Femur (tissue), 1 donor: ENCODE measurements around the gene CCDC28A.

Experiments used
- DNase-seq: peaks from one replicate; pipeline ENCODE4 v3.0.0-alpha.2; 2017

The CCDC28A gene

DNA sequence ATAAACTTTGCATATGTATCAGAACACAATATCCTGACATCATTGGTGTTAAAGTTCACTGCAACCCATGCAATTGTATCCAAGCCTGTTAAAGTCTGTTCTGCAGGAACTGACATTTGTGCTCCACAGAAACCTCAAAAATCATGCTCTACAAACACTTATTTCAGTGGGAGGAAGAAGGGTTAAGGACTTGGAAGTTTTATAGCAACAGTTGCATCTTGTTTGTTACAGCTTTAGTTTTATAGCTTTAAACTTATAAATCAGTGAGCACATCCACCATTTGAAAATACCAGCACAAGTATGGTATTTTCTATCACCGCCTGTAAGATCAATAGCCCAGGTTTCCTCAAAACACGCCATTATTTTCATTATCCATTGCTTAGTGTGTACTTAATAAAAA is 23.2 kb downstream of the CCDC28A start:
- DNase-seq: no peak

DNA sequence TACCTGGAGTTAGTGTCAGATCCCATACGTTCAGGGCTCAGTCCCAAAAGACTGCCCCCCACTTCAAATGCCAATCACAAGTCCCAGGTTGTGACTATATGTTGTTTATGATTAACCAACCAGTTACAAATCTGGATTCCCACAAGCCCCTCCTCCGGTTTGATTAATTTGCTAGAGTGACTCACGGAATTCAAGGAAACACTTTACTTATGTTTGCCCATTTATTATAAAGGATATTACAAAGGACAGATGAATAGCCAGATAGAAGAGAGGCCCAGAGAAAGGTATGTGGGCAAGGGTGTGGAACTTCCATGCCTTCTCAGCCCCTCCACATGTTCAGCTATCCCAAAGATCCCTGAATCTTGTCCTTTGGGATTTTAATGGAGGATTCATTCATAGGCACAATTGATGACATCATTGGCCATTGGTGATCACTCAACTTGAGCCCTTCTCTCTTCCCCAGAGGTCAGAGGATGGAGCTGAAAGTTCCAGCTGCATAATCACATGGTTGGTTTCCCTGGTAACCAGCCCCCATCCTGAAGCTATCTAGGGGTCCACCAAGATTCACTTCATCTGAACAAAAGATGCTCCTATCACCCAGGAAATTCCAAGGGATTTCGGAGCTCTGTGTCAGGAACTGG is 24.4 kb downstream of the CCDC28A start:
- no peak for DNase-seq

- DNase-seq: no peak
These were observed 27.0 kb downstream of the CCDC28A start for GRCh38 chr6:138800377-138801150.

DNA sequence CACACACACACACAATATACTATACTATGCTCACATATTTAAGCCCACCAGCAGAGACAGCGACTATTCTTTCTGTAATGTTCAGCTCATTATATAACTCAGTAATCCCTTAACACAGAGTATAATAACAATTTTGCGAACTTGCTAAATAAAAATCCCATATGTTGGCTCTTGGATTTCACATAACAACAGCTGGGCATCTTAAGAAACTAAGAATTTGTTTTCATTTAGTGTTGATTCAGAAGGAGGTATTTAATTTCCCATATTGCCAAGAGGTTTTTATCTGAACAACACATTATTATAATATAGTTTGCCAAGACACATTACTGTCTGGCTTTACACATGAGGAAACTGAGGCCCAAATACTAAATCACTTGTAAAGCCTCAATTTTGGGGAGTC is 29.8 kb downstream of the CCDC28A start:
- DNase-seq: no peak

GRCh38 chr6:138803861-138804260 is 30.3 kb downstream of the CCDC28A start:
- DNase-seq: no peak

- peak; percentile 87 for DNase-seq
These were observed 31.6 kb downstream of the CCDC28A start for GRCh38 chr6:138805016-138805765.

DNA sequence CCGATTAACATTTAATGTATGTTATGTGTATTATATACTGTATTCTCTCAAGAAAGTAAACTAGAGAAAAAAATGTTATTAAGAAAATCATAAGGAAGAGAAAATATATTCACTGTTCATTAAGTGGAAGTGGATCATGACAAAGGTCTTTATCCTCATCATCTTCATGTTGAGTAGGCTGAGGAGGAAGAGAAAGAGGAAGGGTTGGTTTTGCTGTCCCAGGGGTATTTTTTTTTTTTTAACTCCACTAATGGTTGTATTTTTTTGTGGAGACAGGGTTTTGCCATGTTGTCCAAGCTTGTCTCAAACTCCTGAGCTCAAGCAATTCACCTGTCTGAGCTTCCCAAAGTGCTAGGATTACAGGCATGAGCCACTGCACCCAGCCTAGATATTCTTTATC is 33.3 kb downstream of the CCDC28A start:
- no peak for DNase-seq

- DNase-seq: no peak
These were observed 36.1 kb downstream of the CCDC28A start for GRCh38 chr6:138809677-138810076.

DNA sequence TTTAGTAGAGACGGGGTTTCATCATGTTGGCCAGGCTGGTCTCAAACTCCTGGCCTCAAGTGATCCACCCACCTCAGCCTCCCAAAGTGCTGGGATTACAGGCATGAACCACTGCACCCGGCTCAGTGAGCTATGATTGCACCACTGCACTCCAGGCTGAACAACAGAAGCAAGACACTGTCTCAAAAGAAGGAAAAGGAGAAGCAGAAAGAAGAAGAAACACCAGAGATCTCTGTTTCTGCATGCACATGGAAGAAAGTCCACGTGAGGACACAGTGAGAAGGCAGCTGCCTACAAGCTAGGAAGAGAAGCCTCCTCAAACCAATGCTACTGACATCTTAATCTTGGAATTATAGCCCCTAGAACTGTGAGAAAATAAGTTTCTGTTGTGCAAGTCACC is 38.3 kb downstream of the CCDC28A start:
- DNase-seq: no peak

- no peak for DNase-seq
These were observed 40.7 kb downstream of the CCDC28A start for GRCh38 chr6:138814179-138814834.

GRCh38 chr6:138815221-138815620 is 41.7 kb downstream of the CCDC28A start:
- no peak for DNase-seq

DNA sequence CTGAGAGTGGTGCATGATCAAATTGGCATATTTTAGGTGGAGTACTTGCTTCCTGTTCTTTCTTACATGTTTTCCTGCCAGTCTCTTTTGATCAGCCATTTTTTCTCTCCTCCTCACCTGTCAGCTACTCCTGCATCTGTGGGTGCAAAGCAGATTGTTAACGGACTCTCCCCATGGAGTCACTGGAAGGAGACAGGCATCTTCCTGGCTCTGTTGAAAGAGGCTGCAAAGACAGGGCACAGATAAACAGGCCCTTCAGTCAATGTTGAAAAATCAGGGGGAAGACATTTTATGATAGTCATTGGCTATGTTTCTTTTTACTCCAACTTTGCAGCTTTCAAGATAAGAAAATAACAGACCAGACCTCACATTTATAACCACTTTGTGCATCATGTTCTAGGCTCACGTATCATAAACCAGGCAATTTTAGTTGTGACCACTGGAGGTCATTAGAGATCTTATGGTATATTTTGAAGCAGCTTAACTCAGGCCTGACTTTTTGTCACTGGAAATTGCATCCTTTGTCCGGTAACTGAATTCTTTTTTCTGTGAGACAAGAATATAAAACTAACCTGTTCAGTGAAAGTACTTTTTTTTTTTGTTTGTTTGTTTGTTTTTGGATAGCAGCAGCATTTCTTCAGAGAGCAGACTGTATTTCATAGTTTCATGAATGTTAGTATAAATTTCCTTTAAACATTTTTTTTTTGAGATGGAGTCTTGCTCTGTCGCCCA is 42.4 kb downstream of the CCDC28A start:
- DNase-seq: no peak

DNA sequence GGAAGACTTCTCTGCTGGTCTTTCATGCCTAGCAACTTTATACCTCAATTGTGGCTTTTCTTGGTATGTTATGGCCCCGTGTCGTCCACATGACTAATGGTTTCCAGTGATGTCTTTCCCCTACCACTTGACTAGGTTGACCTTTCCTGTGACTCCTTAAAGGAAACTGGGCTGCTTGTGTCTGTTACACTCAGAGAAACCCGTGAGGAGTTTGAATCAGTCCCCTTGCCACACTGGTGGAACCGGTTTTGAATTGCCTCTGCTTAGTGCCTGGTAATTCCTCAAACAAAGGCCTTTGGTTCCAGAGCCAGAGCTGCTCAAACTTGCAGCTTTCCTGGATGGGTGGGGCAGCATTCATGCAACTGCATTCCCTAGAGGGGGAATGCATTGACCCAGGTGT is 44.2 kb downstream of the CCDC28A start:
- no peak for DNase-seq

- no peak for DNase-seq
These were observed 45.1 kb downstream of the CCDC28A start for GRCh38 chr6:138818496-138819194.

DNA sequence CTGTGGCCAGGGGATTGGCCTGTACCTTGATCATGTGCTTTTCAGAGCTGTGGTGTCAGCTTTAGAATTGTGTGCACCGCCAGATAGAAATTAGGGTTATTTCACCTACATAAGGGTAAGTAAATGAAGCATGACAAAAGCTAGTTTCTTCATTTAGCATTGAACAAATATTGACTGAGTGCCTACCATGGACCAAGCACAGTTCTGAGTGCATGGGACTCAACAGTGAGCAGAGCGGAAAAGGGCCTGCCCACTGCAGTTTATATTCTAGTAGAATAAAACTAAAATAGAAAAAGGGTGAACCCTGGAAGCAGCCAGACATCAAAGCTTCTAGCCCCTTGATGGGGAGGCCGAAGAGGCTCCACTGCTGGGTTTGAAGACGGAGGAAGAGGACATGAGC is 48.0 kb downstream of the CCDC28A start:
- no peak for DNase-seq

- no peak for DNase-seq
These were observed 51.0 kb downstream of the CCDC28A start for GRCh38 chr6:138824482-138825144.

DNA sequence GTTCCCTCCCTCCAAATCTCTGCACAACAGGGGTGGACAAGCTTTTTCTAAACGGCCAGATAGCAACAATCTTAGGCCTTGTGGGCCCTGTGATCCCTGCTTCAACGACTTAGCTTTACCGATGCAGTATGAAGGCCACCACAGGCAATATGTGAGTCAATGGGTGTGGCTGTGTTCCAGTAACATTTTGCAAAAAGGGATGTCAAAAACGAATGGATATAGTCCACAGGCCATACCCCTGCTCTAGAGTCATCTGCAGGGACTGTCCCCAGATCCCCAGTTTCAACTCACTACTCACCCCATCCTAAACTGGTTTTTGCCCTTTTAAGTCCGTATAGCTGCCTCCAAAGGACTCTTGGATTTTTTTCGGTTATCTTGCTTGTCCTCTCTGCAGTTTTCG is 56.7 kb downstream of the CCDC28A start:
- no peak for DNase-seq

GRCh38 chr6:138832182-138832581 is 58.6 kb downstream of the CCDC28A start:
- no peak for DNase-seq

DNA sequence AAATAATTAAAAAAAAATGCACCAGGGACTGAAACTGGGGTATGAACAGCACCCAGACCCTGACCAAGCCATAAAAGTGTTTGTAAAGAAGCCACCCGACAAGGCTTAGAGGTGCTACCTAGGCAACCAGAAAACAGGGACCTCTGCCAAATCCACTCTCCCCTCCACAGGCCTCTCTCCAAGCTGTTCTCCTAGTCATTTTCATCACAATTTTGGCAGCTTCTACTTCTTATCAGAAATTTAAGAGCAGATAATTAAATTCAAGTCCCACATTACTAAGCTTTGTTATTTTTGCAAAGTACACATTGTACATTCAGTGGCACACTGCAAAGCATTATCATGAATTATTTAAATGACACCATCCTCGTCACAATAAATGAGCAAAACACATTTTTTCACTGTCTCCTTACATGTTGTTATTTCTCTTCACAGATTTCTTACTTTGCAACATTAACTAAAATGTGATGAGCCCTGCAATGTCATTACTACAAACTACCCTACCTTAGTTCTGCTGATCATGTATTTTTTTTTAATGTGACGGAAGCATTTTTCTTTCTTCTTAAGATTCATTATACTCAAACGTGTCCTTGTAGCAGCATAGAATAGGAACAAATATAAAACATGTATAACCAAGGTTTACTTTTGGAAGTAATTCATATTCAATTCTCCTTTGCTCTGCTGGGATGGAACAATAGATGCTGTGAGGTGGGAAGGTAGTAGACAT is 60.4 kb downstream of the CCDC28A start:
- DNase-seq: peak; percentile 53

DNA sequence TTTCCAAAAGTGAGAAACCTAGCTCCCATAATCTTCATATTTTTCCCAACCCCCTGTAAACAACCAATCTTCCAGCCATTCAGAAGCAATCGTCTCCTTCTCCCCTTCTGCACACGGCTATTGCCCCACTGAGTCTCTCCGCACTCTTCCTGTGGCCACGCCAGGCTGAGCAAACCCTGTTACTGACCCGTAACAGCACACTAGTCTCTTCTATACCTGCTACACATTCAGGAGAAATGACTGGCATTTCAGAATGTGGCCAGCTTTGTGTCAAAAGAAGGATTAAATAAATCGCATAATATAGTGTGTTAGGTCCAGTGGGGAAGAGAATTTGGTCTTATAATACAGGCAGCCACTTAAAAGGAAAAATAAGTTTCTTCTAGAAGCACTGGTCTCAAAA is 63.7 kb downstream of the CCDC28A start:
- DNase-seq: no peak
